Hepatocyte (in vitro differentiated cells): ENCODE results near the gene GDPD2. TPM values are rescaled to one million over a fixed set of nuclear protein-coding genes. Genes with fewer than 3 reads are reported as not detected.

Source experiments
- DNase-seq: peaks from one replicate; pipeline ENCODE4 v3.0.0-alpha.2; 2016; ENCODE audit warnings: low spot score
- H2AFZ ChIP-seq: fragments of 200-600 bp; sonication (generic); 2 replicates; pipeline ENCODE4 v1.6.0; 2016; ENCODE audit warnings: antibody characterized with exemption, mild to moderate bottlenecking
- H3K27ac ChIP-seq: fragments of 200-600 bp; sonication (generic); 2 replicates; pipeline ENCODE4 v1.5.1; 2016; ENCODE audit warnings: mild to moderate bottlenecking
- H3K27me3 ChIP-seq: fragments of 200-600 bp; sonication (generic); 2 replicates; pipeline ENCODE4 v1.6.1; 2016
- H3K36me3 ChIP-seq: fragments of 200-600 bp; sonication (generic); replicated peaks from 2 replicates; pipeline ENCODE4 v1.5.1; 2016; ENCODE audit warnings: low read depth; ENCODE audit not compliant: insufficient read depth
- H3K4me1 ChIP-seq: fragments of 200-600 bp; sonication (generic); 2 replicates; pipeline ENCODE4 v1.5.1; 2016; ENCODE audit warnings: mild to moderate bottlenecking, moderate library complexity; ENCODE audit not compliant: insufficient read depth
- H3K4me2 ChIP-seq: fragments of 200-600 bp; sonication (generic); 2 replicates; pipeline ENCODE4 v1.6.0; 2016
- H3K4me3 ChIP-seq: fragments of 200-600 bp; sonication (generic); 2 replicates; pipeline ENCODE4 v1.5.1; 2016; ENCODE audit warnings: mild to moderate bottlenecking
- H3K79me2 ChIP-seq: fragments of 200-600 bp; sonication (generic); 2 replicates; pipeline ENCODE4 v1.6.0; 2017; ENCODE audit warnings: mild to moderate bottlenecking
- H3K9me2 ChIP-seq: fragments of 200-600 bp; sonication (generic); replicated peaks from 2 replicates; pipeline ENCODE4 v1.6.0; 2017; ENCODE audit warnings: mild to moderate bottlenecking; ENCODE audit not compliant: insufficient read depth
- H3K9me3 ChIP-seq: fragments of 200-600 bp; sonication (generic); 2 replicates; pipeline ENCODE4 v1.5.1; 2016; ENCODE audit warnings: low read depth, mild to moderate bottlenecking
- H4K20me1 ChIP-seq: fragments of 200-600 bp; sonication (generic); 2 replicates; pipeline ENCODE4 v1.6.0; 2016; ENCODE audit warnings: mild to moderate bottlenecking; ENCODE audit not compliant: insufficient read depth, poor library complexity, severe bottlenecking
- CTCF ChIP-seq: fragments of 200-600 bp; sonication (generic); IDR thresholded peaks from 2 replicates; pipeline ENCODE4 v1.5.1; 2016; ENCODE audit warnings: antibody characterized with exemption, mild to moderate bottlenecking; ENCODE audit not compliant: poor library complexity
- EZH2 ChIP-seq: fragments of 200-600 bp; sonication (generic); IDR thresholded peaks from 2 replicates; pipeline ENCODE4 v1.6.1; 2016; ENCODE audit warnings: antibody characterized with exemption, mild to moderate bottlenecking, borderline replicate concordance
- EZH2phosphoT487 ChIP-seq: fragments of 200-600 bp; sonication (generic); IDR thresholded peaks from one replicate; pipeline ENCODE4 v1.6.1; 2018; ENCODE audit warnings: antibody characterized with exemption, mild to moderate bottlenecking, low read depth, moderate library complexity; ENCODE audit not compliant: unreplicated experiment, severe bottlenecking
- WGBS: methylation state at CpG from one replicate; pipeline ENCODE4 v1.1.6; 2016; ENCODE audit warnings: low lambda C conversion rate; ENCODE audit errors: missing lambda C conversion rate; 5-methylcytosine and 5-hydroxymethylcytosine counted together
- polyA plus RNA-seq: library from polyadenylated mRNA; unstranded; fragments of >200 nt; fragmentation: Nextera tagmentation; extraction: Ambion mirVana; gene quantifications from 2 replicates; pipeline ENCODE4 v1.2.1, GENCODE V29; 2016
- total RNA-seq: library from RNA; depleted of rRNA; stranded (reverse); fragments of >200 nt; gene quantifications from 2 replicates; pipeline ENCODE4 v1.2.3, GENCODE V29; 2014

The GDPD2 gene
- total and polyA plus RNA-seq, 2 experiments from 2014 or later: 1.6 to 2.3 TPM

GRCh38 chrX:70437921-70438665, 15.0 kb downstream of the GDPD2 start:
- H3K4me1 ChIP-seq: no peaks in the 10 kb centered on the region
- no peak overlapping the region for H3K4me2 ChIP-seq
- H3K79me2 ChIP-seq: no peaks in the 10 kb centered on the region
- no peak overlapping the region for H2AFZ ChIP-seq
- H3K9me3 ChIP-seq: no peaks in the 10 kb centered on the region
- H3K4me3 ChIP-seq: no peak overlapping the region
- no peak overlapping the region for H3K27ac ChIP-seq
- no peaks in the 10 kb centered on the region for H3K27me3 ChIP-seq
- 75% methylated on average over 8 of the region's 8 CpGs for WGBS
- no peaks in the 10 kb centered on the region for H3K36me3 ChIP-seq
- DNase-seq: no peak
- H4K20me1 ChIP-seq: no peaks in the 10 kb centered on the region
- TF ChIP-seq EZH2 (no peak), CTCF (no peak), EZH2phosphoT487 (no peak)
- H3K9me2 ChIP-seq: peaks cover 4% of the 10 kb centered on the region

- Histone ChIP-seq H3K9me3 (no peaks in the 10 kb centered on the region), H3K4me3 (no peak overlapping the region), H4K20me1 (no peaks in the 10 kb centered on the region), H3K4me1 (no peaks in the 10 kb centered on the region), H3K27me3 (peaks cover 4% of the 10 kb centered on the region), H3K36me3 (no peaks in the 10 kb centered on the region), H3K4me2 (no peak overlapping the region), H3K79me2 (no peaks in the 10 kb centered on the region), H3K9me2 (peaks cover 4% of the 10 kb centered on the region), H3K27ac (no peak overlapping the region), H2AFZ (no peak overlapping the region)
- WGBS: 60% methylated on average over 1 of the region's 1 CpG
- TF ChIP-seq CTCF (no peak), EZH2phosphoT487 (no peak), EZH2 (no peak)
- DNase-seq: no peak
Measured at GRCh38 chrX:70439016-70439415, 15.9 kb downstream of the GDPD2 start.

DNA sequence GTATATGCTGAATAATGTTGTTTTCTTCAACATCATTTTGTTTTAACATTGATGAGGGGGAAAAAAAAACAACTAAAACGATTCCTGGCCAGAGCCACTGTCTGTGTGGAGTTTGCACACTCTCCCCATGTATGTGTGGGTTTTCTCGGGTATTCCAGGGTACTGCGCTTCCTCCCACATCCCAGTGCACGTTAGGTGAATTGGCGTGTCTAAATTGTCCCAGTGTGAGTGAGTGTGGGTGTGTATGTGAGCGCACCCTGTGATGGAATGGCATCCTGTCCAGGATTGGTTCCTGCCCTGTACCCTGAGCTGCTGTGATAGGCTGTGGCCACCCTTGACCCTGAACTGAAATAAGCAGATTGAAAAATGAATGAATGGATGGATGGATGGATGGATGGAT, 19.1 kb downstream of the GDPD2 start:
- Histone ChIP-seq H3K4me1 (no peaks in the 10 kb centered on the region), H3K27me3 (peaks cover 18% of the 10 kb centered on the region), H3K9me2 (peaks cover 4% of the 10 kb centered on the region), H2AFZ (no peak overlapping the region), H3K9me3 (no peaks in the 10 kb centered on the region), H3K4me3 (no peak overlapping the region), H3K4me2 (no peak overlapping the region), H3K79me2 (no peaks in the 10 kb centered on the region), H3K27ac (no peak overlapping the region), H4K20me1 (no peaks in the 10 kb centered on the region), H3K36me3 (no peaks in the 10 kb centered on the region)
- no peak for DNase-seq
- 64% methylated on average over 6 of the region's 6 CpGs for WGBS
- TF ChIP-seq EZH2 (no peak), EZH2phosphoT487 (no peak), CTCF (no peak)
